HG03108 (cell line): ENCODE measurements around the gene EN2.

Source experiments
- ATAC-seq: cut with Tn5 transposase; IDR thresholded peaks from one replicate; pipeline ENCODE4 v1.9.1; 2021; ENCODE audit warnings: moderate library complexity; ENCODE audit not compliant: unreplicated experiment

Gene EN2

GRCh38 chr7:155458111-155458877 is at the start of gene EN2:
Gene EN2, plus strand, starts transcription at chr7:155458129. Its CDS starts 249 bp downstream, at chr7:155458378.
- no peak for ATAC-seq

GRCh38 chr7:155408651-155409586 is 49.0 kb upstream of the EN2 start:
- ATAC-seq: no peak

- ATAC-seq: no peak
Measured at GRCh38 chr7:155409980-155410379, 47.9 kb upstream of the EN2 start.

GRCh38 chr7:155410431-155410830 is 47.5 kb upstream of the EN2 start:
- no peak for ATAC-seq

- no peak for ATAC-seq
Measured at GRCh38 chr7:155411718-155412415, 46.1 kb upstream of the EN2 start.

GRCh38 chr7:155412416-155413253 is 45.3 kb upstream of the EN2 start:
- peak; percentile 80 for ATAC-seq

- ATAC-seq: no peak
Measured at GRCh38 chr7:155414547-155415492, 43.1 kb upstream of the EN2 start.

- ATAC-seq: no peak
Measured at GRCh38 chr7:155416646-155417380, 41.1 kb upstream of the EN2 start.

- no peak for ATAC-seq
Measured at GRCh38 chr7:155418304-155418703, 39.6 kb upstream of the EN2 start.

GRCh38 chr7:155418941-155419755 is 38.8 kb upstream of the EN2 start:
- no peak for ATAC-seq

GRCh38 chr7:155420116-155420515 is 37.8 kb upstream of the EN2 start:
- ATAC-seq: no peak

- no peak for ATAC-seq
Measured at GRCh38 chr7:155422151-155422550, 35.8 kb upstream of the EN2 start.

GRCh38 chr7:155422599-155423336 is 35.2 kb upstream of the EN2 start:
- ATAC-seq: no peak

GRCh38 chr7:155423337-155424285 is 34.3 kb upstream of the EN2 start:
- no peak for ATAC-seq

- no peak for ATAC-seq
Measured at GRCh38 chr7:155424301-155425010, 33.5 kb upstream of the EN2 start.
